ENCODE measurements around the gene HIVEP2.
"Not testable (repeated sequence)": the region's sequence is repeated elsewhere in the genome, so short reads cannot be mapped to it uniquely, and the experiment has no call there.

The HIVEP2 gene, protein sequence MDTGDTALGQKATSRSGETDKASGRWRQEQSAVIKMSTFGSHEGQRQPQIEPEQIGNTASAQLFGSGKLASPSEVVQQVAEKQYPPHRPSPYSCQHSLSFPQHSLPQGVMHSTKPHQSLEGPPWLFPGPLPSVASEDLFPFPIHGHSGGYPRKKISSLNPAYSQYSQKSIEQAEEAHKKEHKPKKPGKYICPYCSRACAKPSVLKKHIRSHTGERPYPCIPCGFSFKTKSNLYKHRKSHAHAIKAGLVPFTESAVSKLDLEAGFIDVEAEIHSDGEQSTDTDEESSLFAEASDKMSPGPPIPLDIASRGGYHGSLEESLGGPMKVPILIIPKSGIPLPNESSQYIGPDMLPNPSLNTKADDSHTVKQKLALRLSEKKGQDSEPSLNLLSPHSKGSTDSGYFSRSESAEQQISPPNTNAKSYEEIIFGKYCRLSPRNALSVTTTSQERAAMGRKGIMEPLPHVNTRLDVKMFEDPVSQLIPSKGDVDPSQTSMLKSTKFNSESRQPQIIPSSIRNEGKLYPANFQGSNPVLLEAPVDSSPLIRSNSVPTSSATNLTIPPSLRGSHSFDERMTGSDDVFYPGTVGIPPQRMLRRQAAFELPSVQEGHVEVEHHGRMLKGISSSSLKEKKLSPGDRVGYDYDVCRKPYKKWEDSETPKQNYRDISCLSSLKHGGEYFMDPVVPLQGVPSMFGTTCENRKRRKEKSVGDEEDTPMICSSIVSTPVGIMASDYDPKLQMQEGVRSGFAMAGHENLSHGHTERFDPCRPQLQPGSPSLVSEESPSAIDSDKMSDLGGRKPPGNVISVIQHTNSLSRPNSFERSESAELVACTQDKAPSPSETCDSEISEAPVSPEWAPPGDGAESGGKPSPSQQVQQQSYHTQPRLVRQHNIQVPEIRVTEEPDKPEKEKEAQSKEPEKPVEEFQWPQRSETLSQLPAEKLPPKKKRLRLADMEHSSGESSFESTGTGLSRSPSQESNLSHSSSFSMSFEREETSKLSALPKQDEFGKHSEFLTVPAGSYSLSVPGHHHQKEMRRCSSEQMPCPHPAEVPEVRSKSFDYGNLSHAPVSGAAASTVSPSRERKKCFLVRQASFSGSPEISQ (N-terminal part only)

GRCh38 chr6:142945049-142945445 is at the start of gene HIVEP2:
Gene HIVEP2, minus strand, starts transcription at chr6:142945176. Its CDS starts 170,438 bp downstream, at chr6:142774738.
- DNase-seq (ENCODE audit: low read depth in 3 of 3): peak; percentile 79 to 86 (median 84)

- no peak for DNase-seq (ENCODE audit: low read depth in 3 of 3)
Observed at GRCh38 chr6:142993977-142994376, 49.0 kb upstream of the HIVEP2 start.

DNA sequence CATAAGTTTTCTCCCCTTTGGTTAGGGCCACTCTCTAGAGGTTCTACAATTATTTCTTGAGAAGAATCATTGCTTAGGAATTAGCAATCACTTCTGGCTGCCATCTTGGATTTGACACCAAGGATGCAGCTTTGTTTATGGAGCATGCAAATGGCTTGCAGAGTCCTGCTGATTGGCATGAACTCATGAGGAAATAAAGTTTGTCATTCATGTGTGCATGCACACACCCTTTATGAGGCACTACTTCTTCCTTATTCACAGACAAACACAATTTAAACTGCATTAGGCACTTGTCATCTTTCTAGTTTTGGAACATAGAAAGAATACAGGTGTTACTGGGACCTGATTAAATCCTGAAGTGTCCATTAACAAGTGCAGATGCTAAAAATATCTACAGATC is 42.5 kb upstream of the HIVEP2 start:
- DNase-seq (ENCODE audit: low read depth in 3 of 3): no peak

GRCh38 chr6:142985281-142985680 is 40.3 kb upstream of the HIVEP2 start:
- no peak for DNase-seq (ENCODE audit: low read depth in 3 of 3)

- no peak for DNase-seq (ENCODE audit: low read depth in 3 of 3)
Observed at GRCh38 chr6:142984386-142984785, 39.4 kb upstream of the HIVEP2 start.

DNA sequence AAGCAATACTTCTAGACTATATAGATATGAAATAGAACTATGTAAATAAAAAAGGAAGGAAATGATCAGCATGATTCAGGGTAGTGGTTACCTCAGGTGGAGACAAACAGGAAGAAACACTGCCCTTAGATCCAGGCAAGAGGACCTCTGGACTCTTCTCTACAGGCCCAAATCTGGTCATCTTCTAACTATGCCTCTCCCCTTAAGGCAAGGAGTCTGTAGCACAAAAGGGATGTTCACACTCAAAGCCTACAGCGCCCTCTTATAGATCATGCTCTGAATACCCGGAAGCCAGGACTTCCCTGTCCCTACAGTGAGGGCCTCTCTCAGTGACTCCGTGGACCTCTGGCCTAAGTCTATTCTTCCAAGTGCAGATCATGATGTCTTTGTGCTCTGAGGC is 30.4 kb upstream of the HIVEP2 start:
- no peak for DNase-seq (ENCODE audit: low read depth in 3 of 3)

- DNase-seq (ENCODE audit: low read depth in 3 of 3): not testable (repeated sequence)
Observed at GRCh38 chr6:142970941-142971340, 26.0 kb upstream of the HIVEP2 start.

DNA sequence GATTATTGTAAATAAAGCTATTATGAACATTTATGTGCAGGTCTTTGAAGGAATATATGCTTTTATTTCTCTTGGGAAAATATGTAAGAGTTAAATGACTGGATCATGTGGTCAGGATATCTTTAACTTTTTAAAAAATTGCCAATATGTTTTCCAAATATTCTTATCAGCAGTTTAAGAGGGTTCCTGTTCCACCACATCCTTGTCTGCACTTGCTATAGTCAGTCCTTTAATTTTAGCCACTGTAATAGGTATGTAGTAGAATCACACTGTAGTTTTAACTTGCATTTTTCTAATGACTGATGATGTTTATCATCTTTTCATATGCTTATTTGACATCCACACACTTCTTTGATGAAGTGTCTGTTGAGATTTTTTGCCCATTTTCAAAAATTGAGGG is 23.6 kb upstream of the HIVEP2 start:
- DNase-seq (ENCODE audit: low read depth in 3 of 3): no peak

DNA sequence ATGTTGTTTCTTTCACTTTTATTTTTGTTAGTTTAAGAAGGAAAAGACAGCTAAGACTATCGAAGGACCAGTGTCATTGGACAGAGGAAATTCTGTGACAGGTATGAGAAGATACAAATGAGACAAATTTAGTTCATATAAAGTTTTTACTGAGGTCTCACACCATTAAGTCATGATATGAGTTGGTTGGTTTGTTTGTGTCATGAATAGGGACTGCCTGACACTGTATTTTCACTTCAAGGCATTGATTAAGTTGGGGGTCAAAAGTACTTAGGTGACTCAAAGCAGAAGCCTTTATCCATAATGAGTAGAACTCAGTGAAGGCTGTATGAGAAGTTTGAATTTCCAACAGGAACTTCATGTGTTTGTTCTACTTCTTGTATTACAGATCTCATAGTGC is 21.3 kb upstream of the HIVEP2 start:
- DNase-seq (ENCODE audit: low read depth in 3 of 3): no peak

DNA sequence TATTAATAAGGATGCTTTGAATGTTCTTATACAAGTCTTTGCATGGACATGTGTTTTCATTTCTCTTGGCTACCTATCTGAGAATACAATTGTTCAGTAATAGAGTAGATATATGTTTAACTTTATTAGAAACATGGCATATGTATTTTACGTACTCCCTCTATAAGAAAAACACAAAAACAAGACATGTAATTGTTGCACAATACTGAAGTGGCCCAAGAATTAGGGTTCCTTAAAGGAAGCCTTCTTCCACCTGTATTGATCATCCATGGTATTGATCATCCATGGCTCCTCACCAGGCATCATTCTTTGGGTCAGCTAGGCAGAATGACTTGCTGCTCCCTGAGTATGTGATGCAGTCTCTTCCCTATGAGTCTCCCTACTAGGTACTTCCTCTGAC is 20.2 kb upstream of the HIVEP2 start:
- no peak for DNase-seq (ENCODE audit: low read depth in 3 of 3)

DNA sequence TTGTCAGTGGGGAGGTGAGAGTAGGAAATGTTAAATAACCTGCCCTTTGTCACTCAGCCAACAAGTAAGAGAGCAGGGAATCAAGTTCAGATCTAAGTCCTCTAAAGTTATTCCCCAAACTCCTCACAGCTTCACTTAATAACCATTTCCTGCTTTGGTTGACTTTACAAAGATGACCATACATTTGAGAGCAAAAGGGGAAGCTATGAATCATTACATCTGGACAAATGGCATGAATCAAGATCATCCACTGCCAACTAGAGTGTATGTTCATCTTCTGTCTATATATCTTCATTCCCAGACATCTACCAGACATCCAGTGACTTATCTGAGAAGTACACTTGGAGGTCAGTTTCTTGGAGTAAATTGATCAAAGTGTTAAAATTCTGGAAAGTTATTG is 15.1 kb upstream of the HIVEP2 start:
- no peak for DNase-seq (ENCODE audit: low read depth in 3 of 3)

- DNase-seq (ENCODE audit: low read depth in 3 of 3): no peak
Observed at GRCh38 chr6:142958343-142958742, 13.4 kb upstream of the HIVEP2 start.

GRCh38 chr6:142956726-142957125 is 11.8 kb upstream of the HIVEP2 start:
- DNase-seq (ENCODE audit: low read depth in 3 of 3): no peak

- DNase-seq (ENCODE audit: low read depth in 3 of 3): no peak
Observed at GRCh38 chr6:142954844-142955243, 9.9 kb upstream of the HIVEP2 start.

GRCh38 chr6:142953373-142954273 is 8.6 kb upstream of the HIVEP2 start:
- no peak for DNase-seq (ENCODE audit: low read depth in 3 of 3)

DNA sequence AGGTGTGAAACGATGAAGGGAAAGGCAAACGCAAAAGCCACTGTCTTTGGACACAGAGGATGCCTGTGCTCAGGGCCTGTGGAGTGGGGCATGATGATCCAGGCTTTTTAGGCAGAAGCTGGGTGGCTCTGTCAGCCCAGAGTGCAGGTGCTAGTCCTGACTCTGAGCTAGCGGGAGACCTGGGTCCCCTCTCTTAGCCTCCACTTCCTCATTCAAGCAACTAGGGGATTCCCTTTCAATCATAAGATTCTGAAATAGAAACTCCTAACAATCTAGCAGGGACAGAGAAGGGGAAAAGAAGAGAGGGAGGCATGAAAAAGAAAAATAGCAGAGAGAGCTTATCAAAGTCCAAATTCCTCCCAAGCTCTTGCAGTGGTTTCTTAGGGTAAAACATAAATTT is 7.6 kb upstream of the HIVEP2 start:
- DNase-seq (ENCODE audit: low read depth in 3 of 3): no peak

DNA sequence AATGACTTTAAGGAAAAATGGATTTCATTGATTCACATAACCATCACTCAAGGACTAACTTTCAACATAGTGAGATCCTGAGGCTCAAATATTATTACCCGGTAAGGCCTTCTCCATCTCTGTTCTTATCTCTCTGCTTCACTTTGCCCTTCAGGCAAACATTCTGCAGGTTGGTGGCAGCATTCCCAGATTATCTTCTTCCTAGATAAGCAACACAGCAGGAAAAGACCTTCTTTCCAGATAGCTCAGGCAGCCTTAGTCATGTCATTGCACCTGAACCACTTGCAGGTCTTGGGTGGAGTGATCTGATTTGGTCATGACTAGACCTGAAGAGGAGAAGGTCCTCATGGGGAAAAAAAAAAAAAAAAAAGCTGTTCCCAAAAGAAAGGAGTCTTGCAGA is 5.3 kb upstream of the HIVEP2 start:
- DNase-seq (ENCODE audit: low read depth in 3 of 3): no peak

DNA sequence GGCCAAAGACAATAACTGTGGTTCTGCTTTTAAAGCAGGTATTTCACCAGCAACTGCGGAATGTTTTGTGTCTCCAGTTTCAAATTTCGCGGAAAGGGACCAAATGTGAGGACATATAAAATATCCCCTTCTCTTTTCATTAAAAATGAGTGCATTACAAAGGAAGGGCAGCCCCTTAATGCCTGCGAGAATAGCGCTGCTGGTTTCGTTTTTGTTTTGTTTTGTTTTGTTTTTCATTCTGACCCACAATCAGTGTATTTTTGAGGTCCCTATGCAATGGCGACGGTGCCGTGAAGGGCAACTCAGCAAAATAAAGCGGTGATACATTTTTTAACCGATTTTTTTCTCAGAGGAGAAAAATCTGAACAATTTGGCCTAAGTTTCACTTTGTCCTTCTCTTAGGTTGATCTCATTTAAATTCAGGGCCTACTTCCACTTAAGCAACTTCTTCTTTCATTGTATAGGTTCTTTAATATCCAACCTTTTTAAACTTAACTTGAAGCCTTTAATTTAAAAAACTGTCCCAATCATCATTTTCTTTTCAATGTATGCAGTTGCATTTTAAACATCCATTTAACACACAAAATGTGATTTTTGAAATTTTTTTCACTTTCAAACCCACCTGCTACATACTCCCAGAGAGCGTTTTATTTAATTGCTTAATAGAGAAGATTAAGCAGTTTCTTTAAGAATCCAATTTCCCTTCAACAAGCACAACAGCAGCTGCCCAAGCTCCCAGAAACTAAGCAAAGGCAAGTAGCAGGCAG is 2.9 kb upstream of the HIVEP2 start:
- DNase-seq (ENCODE audit: low read depth in 3 of 3): no peak

- DNase-seq (ENCODE audit: low read depth in 3 of 3): peak; percentile 51 to 63 (median 60)
Observed at GRCh38 chr6:142946924-142947713, 2.1 kb upstream of the HIVEP2 start.
